Measurements from ENCODE around the gene ZNF256. TPM values are rescaled to one million over a fixed set of nuclear protein-coding genes. Genes with fewer than 3 reads are reported as not detected.

The ZNF256 gene
- total RNA-seq (2014; rRNA removed; shearing (Covaris generic)), result 5.0 and 5.4 TPM in 2 replicates
- 2.0 and 2.1 TPM in 2 replicates for polyA plus RNA-seq (2015; cell fraction: cytosol; rRNA removed)
- 4.4 and 4.9 TPM in 2 replicates for polyA plus RNA-seq (2015; cell fraction: nucleus; rRNA removed)

DNA sequence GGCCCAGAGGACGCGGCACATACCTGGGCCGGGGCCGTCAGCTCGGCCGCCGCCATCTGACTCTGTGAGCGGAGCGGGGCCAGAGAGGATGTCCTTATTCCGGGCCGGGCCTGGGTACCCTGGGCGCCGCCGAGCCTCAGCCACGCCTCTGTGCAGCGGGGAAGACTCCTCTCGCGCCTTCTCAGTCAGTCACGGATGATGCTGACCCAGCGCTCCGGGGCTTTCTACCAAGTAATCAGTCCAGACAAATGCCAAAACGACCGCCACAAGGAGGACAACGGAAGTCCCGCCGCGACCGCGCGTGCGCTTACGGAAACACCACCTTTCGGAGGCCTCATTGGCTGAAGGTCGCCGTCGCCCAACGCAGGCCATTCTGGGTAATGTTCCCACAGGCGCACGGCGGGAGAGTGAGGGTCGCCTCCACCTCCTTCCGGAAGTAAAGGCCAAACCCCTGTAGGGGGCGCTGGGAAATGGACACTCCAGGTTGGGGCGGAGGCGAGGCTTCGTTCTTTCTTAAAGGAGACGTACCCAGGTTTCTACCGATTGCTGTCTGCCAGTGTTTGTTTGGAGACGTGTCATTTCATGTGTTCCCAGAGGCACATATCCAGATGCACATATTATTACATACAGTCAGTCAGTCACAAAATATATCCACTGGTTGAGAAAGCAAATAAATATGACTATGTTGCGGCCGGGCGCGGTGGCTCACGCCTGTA is at the start of gene ZNF256:
ZNF256 (minus strand) TSS at position 288 of the 716 bp plus-strand sequence; CDS start at position 56, 232 bp downstream.
- DNase-seq (ENCODE audit: low read depth), result peak; percentile 92

DNA sequence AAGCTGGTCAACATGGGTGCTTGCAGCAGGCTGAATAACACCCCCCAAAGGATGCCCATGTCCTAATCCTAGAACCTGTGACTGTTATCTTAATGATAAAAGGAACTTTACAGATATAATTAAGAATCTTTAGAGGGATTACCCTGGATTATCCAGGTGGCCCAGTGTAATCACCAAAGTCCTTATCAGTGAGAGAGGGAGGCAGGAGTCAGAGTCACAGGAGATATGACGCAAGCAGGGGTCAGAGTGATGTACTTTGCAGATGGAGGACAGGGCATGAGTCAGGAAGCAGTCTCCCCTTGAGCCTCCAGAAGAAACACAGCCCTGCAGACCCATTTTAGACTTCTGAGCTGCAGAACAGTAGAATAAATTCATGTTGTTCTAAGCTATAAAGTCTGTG is 45.3 kb upstream of the ZNF256 start:
- no peak for DNase-seq (ENCODE audit: low read depth)

DNA sequence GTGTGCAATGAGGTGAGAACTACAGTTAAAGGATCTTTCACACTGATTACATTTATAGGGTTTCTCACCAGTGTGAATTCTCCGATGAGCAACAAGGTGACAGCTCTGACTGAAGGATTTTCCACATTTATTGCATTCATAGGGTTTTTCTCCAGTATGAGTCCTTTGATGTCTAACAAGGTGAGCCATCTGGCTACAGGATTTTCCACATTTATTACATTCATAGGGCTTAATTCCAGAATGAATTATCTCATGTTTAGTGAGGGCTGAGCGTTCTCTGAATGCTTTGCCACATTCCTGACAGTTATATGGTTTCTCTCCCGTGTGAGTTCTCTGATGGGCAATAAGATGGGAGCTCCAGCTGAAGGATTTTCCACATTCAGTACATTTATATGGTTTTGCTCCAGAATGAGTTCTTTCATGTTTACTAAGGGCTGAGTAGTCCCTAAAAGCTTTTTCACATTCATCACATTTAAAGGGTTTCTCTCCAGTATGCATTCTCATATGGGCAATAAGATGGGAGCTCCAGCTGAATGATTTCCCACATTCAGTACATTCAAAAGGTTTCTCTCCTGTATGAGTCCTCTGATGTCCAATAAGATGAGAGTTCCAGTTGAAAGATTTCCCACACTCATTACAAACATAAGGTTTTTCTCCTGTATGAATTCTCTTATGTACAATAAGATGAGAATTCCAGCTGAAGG is 31.2 kb upstream of the ZNF256 start:
- no peak for DNase-seq (ENCODE audit: low read depth)

DNA sequence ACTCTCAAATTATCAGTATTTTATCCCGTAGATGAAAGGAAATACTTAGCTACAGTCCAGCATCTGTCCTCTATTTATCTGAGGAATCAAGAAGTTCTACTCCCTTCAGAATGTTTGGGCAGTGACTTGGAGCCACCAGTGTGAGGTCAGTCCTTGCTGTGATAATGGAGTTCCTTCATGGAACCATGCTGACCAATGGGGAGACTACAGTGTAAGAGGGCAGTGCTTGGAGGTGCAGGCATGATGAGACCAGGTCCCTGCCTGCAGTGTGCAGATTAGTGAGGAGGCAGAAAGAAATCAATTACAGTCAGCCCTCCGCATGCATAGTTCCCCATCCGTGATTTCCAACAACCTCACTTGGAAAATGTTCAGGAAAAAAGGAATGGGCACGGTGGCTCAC is 26.9 kb upstream of the ZNF256 start, which contains the start of gene C19orf18:
C19orf18 (minus strand) TSS at position 101 of the 400 bp plus-strand sequence. CDS start 102 bp downstream, outside the sequence.
- DNase-seq (ENCODE audit: low read depth), result no peak

DNA sequence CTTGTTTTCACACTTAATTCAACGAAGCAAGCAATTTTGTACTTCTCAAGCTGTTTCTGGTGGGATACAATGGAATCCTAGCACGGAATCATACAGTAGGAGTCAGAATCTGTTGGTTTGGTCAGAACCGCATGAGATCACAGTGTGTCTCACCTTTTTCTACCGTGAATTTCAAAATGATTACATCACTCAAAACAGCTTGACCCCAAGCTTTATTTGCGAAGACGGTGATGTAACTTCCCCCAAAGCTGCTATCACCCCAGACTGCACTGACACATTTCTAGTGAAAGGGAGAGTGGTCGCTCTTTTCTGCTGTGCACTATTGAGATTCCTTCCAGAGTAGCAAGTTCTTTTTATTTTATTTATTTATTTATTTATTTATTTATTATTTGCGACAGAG is 17.3 kb upstream of the ZNF256 start:
- DNase-seq (ENCODE audit: low read depth), result no peak

DNA sequence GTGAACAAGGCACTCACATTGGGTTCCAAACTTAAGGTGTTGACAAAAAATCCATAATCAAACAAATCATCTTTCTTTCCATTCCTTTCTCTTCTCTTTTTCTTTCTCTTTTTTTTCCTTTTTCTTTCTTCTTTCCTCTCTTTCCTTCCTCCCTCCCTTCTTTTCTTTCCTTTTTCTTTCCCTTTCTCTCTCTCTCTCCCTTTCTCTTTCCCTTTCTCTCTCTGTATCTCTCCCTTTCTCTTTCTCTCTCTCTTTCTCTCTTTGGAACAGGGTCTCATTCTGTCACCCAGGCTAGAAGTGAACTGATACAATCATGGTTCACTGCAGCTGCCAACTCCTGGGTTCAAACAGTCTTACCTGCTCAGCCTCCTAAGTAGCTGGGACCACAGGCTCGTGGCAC is 14.3 kb upstream of the ZNF256 start:
- no peak for DNase-seq (ENCODE audit: low read depth)

DNA sequence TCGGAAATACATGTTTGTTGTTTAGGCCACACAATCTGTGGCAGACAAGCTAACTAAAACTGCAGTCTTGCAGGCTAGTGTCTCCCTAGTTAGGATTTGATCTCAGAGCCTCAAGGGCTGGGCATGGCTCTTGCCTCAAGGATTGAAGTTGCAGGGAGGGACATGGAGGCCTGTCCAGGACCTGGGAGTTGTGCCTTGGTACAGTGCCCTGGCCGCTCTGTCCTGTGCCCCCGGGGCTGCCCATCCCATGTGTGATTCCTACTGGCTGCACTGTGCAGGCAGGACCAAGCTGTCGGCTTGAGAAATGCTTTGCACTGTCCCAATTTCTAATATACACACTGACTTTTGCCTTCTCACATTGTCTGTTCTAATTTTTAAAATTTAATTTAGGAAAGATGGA is 7.5 kb upstream of the ZNF256 start:
- no peak for DNase-seq (ENCODE audit: low read depth)

DNA sequence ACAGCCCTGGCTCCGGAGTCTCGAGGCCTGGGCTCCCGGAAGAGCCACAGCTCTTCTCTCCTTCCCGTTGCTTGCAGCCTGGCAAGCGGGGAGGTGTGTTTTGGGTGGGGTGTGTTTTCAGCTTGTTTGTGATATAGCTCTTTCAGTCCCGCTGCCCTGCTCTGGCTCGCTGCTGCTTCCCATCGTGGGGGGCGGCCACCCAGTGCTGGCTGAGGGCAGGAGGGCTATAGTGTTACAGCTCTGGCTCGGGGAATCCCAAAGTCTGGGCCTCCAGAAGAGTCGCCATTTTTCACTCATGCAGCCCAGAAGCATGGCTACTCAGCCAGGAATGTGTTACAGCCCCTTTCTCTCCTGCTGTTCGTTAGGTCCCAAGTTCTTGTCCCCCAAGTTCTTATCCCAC is 2.2 kb upstream of the ZNF256 start:
- no peak for DNase-seq (ENCODE audit: low read depth)

DNA sequence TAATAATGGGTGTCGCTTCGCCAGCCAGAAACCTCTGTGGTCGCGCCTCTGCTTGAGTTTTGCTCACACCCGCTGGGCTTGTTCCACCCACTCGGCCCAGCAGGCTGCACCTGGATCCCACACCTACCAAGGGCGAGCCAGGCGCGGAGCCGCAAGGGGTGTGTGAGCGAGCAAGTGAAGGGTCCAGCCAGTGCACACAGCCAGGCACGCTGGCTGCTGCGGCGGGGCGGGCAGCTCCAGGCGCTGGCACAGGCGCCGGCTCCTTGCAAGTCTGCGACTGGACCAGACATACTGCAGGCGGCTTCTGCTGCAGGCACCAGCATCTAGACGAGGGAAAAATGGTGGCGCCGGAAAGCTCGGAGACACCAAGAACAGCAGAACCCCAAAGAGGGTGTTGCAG is 1.8 kb upstream of the ZNF256 start:
- no peak for DNase-seq (ENCODE audit: low read depth)

DNA sequence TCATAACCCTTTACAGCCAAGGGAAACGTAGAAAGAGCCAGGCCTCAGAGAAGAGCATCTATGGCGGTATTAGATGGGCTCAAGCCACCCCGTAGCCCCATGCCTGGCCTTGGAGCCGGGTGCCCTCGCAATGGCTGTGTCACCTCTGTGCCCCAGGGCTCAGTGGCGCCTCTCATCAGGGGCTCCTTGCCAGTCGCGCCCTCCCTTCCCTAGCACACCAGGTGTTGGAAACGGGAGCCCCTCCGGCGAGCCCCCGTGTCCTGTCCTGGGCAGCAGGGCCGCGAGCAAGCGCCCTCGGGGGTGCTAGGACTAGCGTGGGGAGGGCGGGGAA is 453 bp downstream of the ZNF256 start:
- no peak for DNase-seq (ENCODE audit: low read depth)

DNA sequence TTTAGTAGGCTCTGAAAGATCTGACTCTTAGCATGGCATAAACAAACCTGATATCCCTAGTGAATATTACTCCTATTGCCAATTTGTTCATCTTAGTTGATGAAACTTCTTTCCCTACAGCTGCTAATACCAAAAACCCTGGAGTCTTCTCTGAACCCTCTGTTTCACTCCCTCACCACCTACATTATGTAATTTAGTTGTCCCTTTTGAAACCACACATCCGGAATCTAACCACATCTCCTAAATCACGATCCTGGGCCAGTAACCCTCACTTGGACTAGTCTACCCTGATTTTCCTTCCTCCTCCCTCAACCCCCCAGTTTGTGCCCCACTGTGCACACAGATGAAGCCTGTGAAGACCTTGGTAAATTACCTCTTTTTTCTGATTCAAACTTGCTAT is 1.2 kb downstream of the ZNF256 start:
- DNase-seq (ENCODE audit: low read depth), result no peak

DNA sequence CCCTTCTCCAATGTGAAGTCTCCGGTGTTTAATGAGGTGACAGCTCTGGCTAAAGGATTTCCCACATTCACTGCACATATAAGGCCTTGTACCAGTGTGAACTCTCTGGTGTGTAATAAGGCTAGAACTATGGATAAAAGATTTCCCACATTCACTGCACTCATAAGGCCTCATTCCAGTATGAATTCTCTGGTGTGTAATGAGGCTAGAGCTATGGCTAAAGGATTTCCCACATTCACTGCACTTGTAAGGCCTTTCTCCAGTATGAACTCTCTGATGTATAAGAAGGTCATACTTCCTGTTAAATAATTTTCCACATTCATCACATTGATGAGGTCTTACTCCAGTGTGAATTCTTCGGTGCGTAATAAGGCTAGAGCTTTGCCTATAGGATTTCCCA is 5.9 kb downstream of the ZNF256 start:
- no peak for DNase-seq (ENCODE audit: low read depth)

DNA sequence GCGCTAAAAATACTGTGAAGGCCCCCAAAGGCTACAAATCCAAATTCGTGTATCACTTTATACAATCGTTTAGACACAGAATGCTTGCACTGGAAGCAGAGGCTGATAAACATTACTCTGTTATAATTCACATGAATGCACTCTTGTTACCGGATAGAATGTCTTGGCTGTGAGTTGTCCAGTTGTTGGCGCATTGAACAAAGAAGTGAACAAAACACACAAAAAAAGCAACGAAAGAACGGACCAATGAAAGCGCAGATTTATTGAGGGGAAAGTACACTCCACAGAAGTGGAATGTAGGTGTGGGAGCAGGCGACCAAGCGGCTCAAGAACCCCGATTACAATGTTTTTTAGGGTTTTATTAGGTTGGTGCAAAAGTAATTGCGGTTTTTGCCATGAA is 11.8 kb downstream of the ZNF256 start:
- DNase-seq (ENCODE audit: low read depth), result no peak

DNA sequence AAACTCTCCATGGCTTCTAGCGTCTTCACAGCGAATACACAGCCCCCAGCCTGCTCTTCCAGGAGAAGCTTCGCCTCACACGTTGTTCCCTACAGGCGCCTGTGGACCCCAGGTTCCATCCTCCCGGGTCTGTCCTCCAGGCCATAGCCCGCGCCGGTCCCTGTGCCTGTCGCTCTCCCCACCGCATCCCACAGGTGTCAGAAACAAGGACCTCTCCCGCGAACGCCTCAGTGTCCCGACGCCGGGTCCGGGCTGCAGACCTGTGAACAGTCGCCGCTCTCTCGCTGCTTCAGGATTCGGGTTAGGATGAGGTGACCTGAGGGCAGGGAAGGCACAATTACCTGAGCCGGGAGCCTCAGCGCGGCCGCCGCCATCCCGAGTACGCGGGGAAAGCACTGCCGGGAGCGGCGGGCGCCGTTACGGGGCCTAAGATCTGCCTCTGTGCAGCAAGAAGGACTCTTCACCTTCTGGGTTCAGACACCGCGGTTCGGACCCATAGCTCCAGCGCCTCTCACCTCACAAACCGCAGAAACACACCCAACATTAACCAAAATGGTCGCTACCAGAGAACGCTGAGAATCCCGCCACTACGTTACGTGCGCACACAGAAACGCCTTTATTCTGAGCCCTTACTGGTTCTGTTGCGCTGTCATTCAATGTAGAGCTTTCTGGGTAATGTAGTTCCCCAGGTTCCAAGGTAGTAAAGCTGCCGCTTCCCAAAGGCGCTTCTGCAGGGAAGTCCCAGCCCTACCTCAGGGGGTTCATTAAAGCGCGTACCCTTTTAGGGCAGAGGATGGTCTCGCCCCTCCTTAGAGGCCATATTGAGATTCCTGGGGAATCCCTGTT is 12.5 kb downstream of the ZNF256 start, which contains the start of gene ZNF418:
ZNF418 (minus strand) TSS at position 583 of the 846 bp plus-strand sequence. CDS start 1,580 bp downstream, outside the sequence.
- no peak for DNase-seq (ENCODE audit: low read depth)

DNA sequence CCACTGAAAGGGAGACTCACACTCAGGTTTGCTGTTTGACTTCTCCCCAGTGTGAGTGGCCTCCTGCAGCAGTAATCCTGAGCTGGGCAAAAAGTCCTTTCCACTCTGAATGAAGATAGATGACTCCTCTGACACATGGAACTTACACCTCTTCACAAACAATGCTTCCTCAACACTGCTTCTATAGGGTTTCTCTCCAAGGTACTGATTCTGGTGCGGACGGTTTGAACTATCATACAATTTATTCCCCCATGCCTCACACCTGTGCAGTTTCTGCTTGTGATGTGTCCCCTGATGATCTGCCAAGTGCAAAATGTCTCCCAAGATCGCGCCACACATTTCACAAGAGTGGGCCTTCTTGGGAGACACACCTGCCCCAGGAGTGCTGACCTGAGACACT is 19.9 kb downstream of the ZNF256 start:
- DNase-seq (ENCODE audit: low read depth), result no peak

DNA sequence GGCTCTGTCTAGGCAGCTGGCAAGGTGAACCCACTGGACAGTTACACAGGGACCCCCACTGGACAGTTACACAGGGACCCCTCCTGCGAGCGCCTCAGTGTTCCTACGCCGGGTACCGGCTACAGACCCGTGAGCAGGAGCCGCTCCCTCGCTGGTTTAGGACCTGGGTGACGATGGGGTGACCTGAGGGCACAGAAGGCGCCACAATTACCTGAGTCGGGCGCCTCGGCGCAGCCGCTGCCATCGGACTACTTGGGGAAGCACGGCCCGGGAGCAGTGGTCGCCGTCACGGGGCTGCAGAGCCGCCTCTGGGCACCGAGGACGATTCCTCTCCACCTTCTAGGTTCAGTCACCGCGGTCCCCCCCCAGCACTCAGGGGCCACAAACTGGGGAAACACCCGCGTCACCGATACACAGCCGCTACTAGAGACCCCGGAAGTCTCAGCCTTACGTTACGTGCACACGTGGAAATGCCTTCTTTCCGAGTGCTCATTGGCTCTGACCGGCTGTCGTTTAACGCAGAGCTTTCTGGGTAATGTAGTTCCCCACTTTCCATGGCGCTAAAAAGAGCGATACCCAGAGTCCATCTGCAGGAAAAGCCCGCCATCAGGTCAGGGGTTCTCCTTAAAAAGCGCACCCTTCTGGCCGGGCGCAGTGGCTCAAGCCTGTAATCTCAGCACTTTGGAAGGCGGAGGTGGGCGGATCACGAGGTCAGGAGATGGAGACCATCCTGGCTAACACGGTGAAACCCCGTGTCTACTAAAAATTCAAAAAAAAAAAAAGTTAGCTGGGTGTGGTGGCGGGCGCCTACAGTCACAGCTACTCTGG is 31.1 kb downstream of the ZNF256 start, which contains the start of gene ZNF417:
ZNF417 (minus strand) TSS at position 425 of the 828 bp plus-strand sequence; CDS start at position 244, 181 bp downstream.
- peak; percentile 93 for DNase-seq (ENCODE audit: low read depth)

DNA sequence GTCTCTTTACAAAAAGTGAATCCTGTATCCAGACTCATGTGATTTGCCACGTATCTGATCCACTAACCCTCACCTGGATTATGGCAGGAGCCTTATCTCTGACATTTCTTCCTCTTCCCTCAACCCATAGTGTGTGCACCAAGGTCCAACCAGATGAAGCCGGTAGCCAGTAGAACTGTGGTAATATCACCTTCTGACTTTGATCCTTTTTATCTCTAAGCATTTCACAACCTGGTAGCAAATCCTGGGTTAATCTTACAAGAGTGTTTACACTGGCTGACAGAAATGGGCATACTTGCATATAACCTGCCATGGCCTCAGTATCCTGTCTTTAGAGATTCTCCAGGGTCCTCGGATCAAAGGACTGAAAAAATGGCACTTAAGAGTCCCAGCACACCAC is 33.0 kb downstream of the ZNF256 start:
- no peak for DNase-seq (ENCODE audit: low read depth)

DNA sequence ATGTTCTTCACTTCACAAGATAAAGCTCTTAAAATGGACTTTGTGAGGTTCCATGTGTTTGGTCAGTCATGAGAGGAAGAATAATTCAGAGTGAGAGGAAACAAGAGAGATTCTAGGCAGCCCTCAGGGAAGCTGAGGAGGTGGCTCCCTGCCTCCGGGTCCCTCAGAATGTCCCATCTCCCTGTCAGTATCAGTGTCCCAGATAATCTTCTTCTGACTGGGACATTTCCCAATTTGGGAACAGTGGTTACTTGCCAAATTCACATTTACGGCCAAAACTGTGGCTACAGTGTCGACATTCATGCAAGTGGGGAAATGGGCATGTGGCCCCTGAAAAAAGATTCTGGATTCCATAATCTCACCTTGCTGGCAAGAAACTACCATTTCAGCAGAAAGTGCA is 40.1 kb downstream of the ZNF256 start:
- DNase-seq (ENCODE audit: low read depth), result no peak

DNA sequence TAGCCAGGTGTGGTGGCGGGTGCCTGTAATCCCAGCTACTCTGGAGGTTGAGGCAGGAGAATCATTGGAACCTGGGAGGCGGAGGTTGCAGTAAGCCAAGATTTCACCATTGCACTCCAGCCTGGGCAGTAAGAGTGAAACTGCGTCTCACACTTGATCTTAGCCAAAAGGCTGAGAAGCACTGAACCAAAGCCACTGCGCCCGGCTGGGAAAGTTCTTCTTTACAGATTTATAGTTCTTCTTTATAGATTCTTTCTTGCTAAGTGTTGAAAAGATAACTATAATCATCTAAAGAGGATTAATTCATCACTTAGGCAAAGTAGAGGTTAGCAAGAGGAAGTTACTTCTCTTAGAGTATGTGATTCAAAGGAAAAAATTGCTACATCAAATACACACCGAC is 42.2 kb downstream of the ZNF256 start:
- no peak for DNase-seq (ENCODE audit: low read depth)

DNA sequence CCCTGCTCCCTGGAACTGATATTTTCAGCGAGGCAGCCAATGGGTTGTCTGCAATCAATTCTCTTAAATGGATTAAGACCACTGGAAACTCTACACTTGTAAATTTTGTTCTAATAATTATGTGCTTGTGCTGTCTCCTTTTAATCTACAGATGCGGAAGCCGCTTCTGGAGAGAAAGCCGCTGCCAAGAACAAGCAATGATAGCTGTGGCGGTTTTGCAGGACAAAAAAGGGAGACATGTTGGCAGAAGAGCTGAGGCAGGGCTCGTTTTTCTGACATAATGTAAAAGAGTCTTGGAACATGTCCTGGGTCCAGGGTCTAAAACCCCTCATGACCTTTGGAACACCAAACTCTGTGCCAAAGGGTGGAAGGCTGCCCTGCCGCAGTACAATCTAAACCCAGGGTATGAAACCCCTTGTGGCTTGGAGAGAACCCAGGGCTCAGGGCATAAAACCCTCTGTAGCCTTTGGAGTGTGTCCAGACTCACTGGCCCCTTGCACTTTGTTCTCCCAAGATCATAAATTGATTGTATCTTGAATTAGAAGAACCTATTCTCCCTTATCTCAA is 43.8 kb downstream of the ZNF256 start:
- DNase-seq (ENCODE audit: low read depth), result no peak

Measured in HT1080 (cell line).